Erythroblast (primary cell): ENCODE data around the gene ARHGEF37.

Experiments
- GATA1 ChIP-seq: IDR thresholded peaks from 2 replicates; pipeline ENCODE4 v1.6.1; 2011; ENCODE audit warnings: low read depth, mild to moderate bottlenecking, control low read depth, low read length, moderate library complexity
- POLR2A ChIP-seq: IDR thresholded peaks from 2 replicates; pipeline ENCODE4 v1.6.1; 2011; ENCODE audit warnings: mild to moderate bottlenecking, low read length

DNA sequence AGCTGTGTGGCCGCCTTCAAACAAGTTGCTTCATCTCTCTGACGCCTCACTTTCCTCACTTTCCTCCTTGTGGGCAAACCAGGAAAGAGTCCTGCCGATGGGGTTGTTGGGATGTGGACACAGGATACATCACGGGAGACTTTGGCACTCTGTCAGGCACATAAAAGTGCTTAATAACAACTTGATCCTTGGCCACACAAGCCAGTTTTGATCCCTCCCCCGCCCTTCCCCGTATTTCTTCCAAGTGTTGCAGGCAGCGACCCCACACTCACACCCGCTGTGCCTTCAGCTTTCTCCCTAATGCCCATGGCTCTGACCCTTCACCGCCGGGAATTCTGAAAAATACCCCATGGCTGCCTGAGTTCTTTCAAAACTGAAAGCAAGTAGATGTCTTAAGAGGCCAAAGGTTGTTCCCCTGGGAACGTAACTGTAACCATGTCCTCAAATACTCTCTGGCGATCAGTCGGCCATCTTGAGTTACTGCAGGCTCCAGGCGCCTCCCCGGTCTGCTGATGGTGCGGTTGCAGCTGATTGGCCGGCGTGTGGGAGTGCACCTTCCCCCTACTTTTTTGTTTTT lies 59.8 kb downstream of the ARHGEF37 start:
- no peak for TF ChIP-seq POLR2A
- no peak for TF ChIP-seq GATA1
